ENCODE results near the gene NODAL.

NODAL gene

GRCh38 chr10:70461397-70462348, 20.2 kb upstream of the NODAL start:
- no peak for DNase-seq (ENCODE audit: low read depth, low spot score)
- Histone ChIP-seq H3K9me3 (ENCODE audit: insufficient read depth, low read length) (no peaks in the 10 kb centered on the region), H3K4me3 (ENCODE audit: insufficient read length, low read depth) (no peak overlapping the region), H3K36me3 (ENCODE audit: insufficient read depth, insufficient read length, low read length) (no peaks in the 10 kb centered on the region), H3K9ac (ENCODE audit: insufficient read length, low read depth) (no peak overlapping the region), H3K4me1 (ENCODE audit: insufficient read depth, insufficient read length) (peaks cover 12% of the 10 kb centered on the region), H3K27me3 (ENCODE audit: insufficient read depth, insufficient read length) (peaks cover 12% of the 10 kb centered on the region)
- TF ChIP-seq SUZ12 (IDR thresholded peaks at IDR 0.05; ENCODE audit: extremely low read depth, insufficient read depth, insufficient read length) = no peak
- TF ChIP-seq ZNF274 (IDR thresholded peaks at IDR 0.05; ENCODE audit: low read depth, low read length) = no peak
- no peak for TF ChIP-seq YY1 (IDR thresholded peaks at IDR 0.05; ENCODE audit: insufficient read depth, insufficient read length)

GRCh38 chr10:70459774-70460490, 18.5 kb upstream of the NODAL start:
- Histone ChIP-seq H3K4me3 (ENCODE audit: insufficient read length, low read depth) (no peak overlapping the region), H3K36me3 (ENCODE audit: insufficient read depth, insufficient read length, low read length) (no peaks in the 10 kb centered on the region), H3K9me3 (ENCODE audit: insufficient read depth, low read length) (no peaks in the 10 kb centered on the region), H3K9ac (ENCODE audit: insufficient read length, low read depth) (peak overlapping the region; percentile 51), H3K4me1 (ENCODE audit: insufficient read depth, insufficient read length) (peaks cover 12% of the 10 kb centered on the region), H3K27me3 (ENCODE audit: insufficient read depth, insufficient read length) (peaks cover 16% of the 10 kb centered on the region)
- no peak for DNase-seq (ENCODE audit: low read depth, low spot score)
- TF ChIP-seq ZNF274 (IDR thresholded peaks at IDR 0.05; ENCODE audit: low read depth, low read length) (no peak), SUZ12 (IDR thresholded peaks at IDR 0.05; ENCODE audit: extremely low read depth, insufficient read depth, insufficient read length) (no peak), YY1 (IDR thresholded peaks at IDR 0.05; ENCODE audit: insufficient read depth, insufficient read length) (no peak)

- TF ChIP-seq ZNF274 (IDR thresholded peaks at IDR 0.05; ENCODE audit: low read depth, low read length) (no peak), YY1 (IDR thresholded peaks at IDR 0.05; ENCODE audit: insufficient read depth, insufficient read length) (no peak), SUZ12 (IDR thresholded peaks at IDR 0.05; ENCODE audit: extremely low read depth, insufficient read depth, insufficient read length) (no peak)
- no peaks in the 10 kb centered on the region for H3K36me3 ChIP-seq (ENCODE audit: insufficient read depth, insufficient read length, low read length)
- H3K4me3 ChIP-seq (ENCODE audit: insufficient read length, low read depth) = peak overlapping the region; percentile 49
- H3K9ac ChIP-seq (ENCODE audit: insufficient read length, low read depth) = peak overlapping the region; percentile 51
- peaks cover 12% of the 10 kb centered on the region for H3K4me1 ChIP-seq (ENCODE audit: insufficient read depth, insufficient read length)
- DNase-seq (ENCODE audit: low read depth, low spot score) = no peak
- H3K9me3 ChIP-seq (ENCODE audit: insufficient read depth, low read length) = no peaks in the 10 kb centered on the region
- peaks cover 16% of the 10 kb centered on the region for H3K27me3 ChIP-seq (ENCODE audit: insufficient read depth, insufficient read length)
These were observed 17.7 kb upstream of the NODAL start for GRCh38 chr10:70459061-70459773.

GRCh38 chr10:70458329-70459060, 17.0 kb upstream of the NODAL start:
- TF ChIP-seq YY1 (IDR thresholded peaks at IDR 0.05; ENCODE audit: insufficient read depth, insufficient read length) (no peak), SUZ12 (IDR thresholded peaks at IDR 0.05; ENCODE audit: extremely low read depth, insufficient read depth, insufficient read length) (no peak), ZNF274 (IDR thresholded peaks at IDR 0.05; ENCODE audit: low read depth, low read length) (no peak)
- H3K4me1 ChIP-seq (ENCODE audit: insufficient read depth, insufficient read length) = peaks cover 15% of the 10 kb centered on the region
- H3K9me3 ChIP-seq (ENCODE audit: insufficient read depth, low read length) = no peaks in the 10 kb centered on the region
- peak overlapping the region; percentile 49 for H3K4me3 ChIP-seq (ENCODE audit: insufficient read length, low read depth)
- peaks cover 16% of the 10 kb centered on the region for H3K27me3 ChIP-seq (ENCODE audit: insufficient read depth, insufficient read length)
- DNase-seq (ENCODE audit: low read depth, low spot score) = no peak
- H3K9ac ChIP-seq (ENCODE audit: insufficient read length, low read depth) = peak overlapping the region; percentile 79
- H3K36me3 ChIP-seq (ENCODE audit: insufficient read depth, insufficient read length, low read length) = no peaks in the 10 kb centered on the region

- Histone ChIP-seq H3K4me3 (ENCODE audit: insufficient read length, low read depth) (peak overlapping the region; percentile 49), H3K4me1 (ENCODE audit: insufficient read depth, insufficient read length) (peaks cover 15% of the 10 kb centered on the region), H3K36me3 (ENCODE audit: insufficient read depth, insufficient read length, low read length) (no peaks in the 10 kb centered on the region), H3K9me3 (ENCODE audit: insufficient read depth, low read length) (no peaks in the 10 kb centered on the region), H3K9ac (ENCODE audit: insufficient read length, low read depth) (peak overlapping the region; percentile 79), H3K27me3 (ENCODE audit: insufficient read depth, insufficient read length) (peaks cover 16% of the 10 kb centered on the region)
- TF ChIP-seq SUZ12 (IDR thresholded peaks at IDR 0.05; ENCODE audit: extremely low read depth, insufficient read depth, insufficient read length) = no peak
- TF ChIP-seq ZNF274 (IDR thresholded peaks at IDR 0.05; ENCODE audit: low read depth, low read length) = no peak
- no peak for TF ChIP-seq YY1 (IDR thresholded peaks at IDR 0.05; ENCODE audit: insufficient read depth, insufficient read length)
- no peak for DNase-seq (ENCODE audit: low read depth, low spot score)
These were observed 16.4 kb upstream of the NODAL start for GRCh38 chr10:70457759-70458305.

GRCh38 chr10:70456164-70456563, 14.7 kb upstream of the NODAL start:
- no peak for TF ChIP-seq YY1 (IDR thresholded peaks at IDR 0.05; ENCODE audit: insufficient read depth, insufficient read length)
- no peak for TF ChIP-seq ZNF274 (IDR thresholded peaks at IDR 0.05; ENCODE audit: low read depth, low read length)
- no peak for TF ChIP-seq SUZ12 (IDR thresholded peaks at IDR 0.05; ENCODE audit: extremely low read depth, insufficient read depth, insufficient read length)
- H3K9ac ChIP-seq (ENCODE audit: insufficient read length, low read depth) = peak overlapping the region; percentile 67
- peaks cover 16% of the 10 kb centered on the region for H3K27me3 ChIP-seq (ENCODE audit: insufficient read depth, insufficient read length)
- peaks cover 11% of the 10 kb centered on the region for H3K4me1 ChIP-seq (ENCODE audit: insufficient read depth, insufficient read length)
- no peak overlapping the region for H3K4me3 ChIP-seq (ENCODE audit: insufficient read length, low read depth)
- no peaks in the 10 kb centered on the region for H3K9me3 ChIP-seq (ENCODE audit: insufficient read depth, low read length)
- no peaks in the 10 kb centered on the region for H3K36me3 ChIP-seq (ENCODE audit: insufficient read depth, insufficient read length, low read length)
- no peak for DNase-seq (ENCODE audit: low read depth, low spot score)
